ENCODE results near the gene ZNF611. TPM values are rescaled to one million over a fixed set of nuclear protein-coding genes. Genes with fewer than 3 reads are reported as not detected.
"Not testable (repeated sequence)": the region's sequence is repeated elsewhere in the genome, so short reads cannot be mapped to it uniquely, and the experiment has no call there.

ZNF611 gene
- total RNA-seq, 1 donor from 2014 or later: 19.9 TPM

DNA sequence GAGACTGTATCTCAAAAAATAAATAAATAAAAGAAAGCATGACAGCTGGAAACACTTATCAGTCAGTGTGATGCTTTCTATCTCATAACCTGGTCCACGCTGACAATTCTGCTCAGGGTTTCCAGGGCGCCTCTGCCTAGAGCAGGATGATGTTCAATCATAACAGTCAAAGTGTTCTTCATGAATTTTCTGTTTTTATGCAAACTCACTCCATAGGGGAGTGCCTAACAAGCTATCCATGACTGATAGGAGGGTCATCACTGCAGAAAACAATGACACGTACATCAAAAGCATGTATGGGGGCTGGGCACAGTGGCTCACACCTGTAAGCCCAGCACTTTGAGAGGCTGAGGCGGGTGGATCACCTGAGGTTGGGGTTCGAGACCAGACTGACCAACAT lies 55.2 kb downstream of the ZNF611 start:
- Histone ChIP-seq H3K79me2 (ENCODE audit: low read depth) (peaks cover 51% of the 10 kb centered on the region), H4K20me1 (ENCODE audit: low read depth) (peaks cover 3% of the 10 kb centered on the region)

DNA sequence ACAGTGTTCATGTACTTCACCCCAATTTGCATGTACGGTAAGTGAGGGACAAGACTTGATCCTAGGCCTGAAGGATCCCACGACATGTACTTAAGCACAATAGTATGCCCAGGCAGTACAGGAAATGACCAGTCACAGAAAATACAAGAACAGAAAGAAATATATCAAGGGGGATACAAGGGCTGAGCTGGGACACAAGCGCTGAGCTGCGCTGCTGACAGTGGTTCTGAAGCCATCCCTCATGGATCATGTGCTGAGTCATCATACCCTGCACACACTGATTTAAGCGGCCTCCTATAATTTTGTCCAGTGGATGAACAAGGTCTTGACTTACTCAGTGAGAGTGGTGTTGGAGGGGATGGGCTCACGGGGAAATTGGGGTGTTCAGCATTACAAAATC lies 59.6 kb downstream of the ZNF611 start:
- Mint-ChIP-seq H3K36me3 (peaks cover 50% of the 10 kb centered on the region), H3K9me3 (peaks cover 66% of the 10 kb centered on the region)
- H3K27me3 Mint-ChIP-seq (ENCODE audit: insufficient read depth, low read depth); H3K4me1 ChIP-seq; H3K4me3 ChIP-seq; H3K4me3 Mint-ChIP-seq; H3K9me3 ChIP-seq (ENCODE audit: low read depth); H4K20me1 ChIP-seq (ENCODE audit: low read depth); H3K4me2 ChIP-seq; H3K27ac ChIP-seq; DNase-seq (ENCODE audit: low spot score); H3K36me3 ChIP-seq; H3K9ac ChIP-seq; H2AFZ ChIP-seq (replicated peaks); H3F3A ChIP-seq (ENCODE audit: low read depth); H3K4me1 Mint-ChIP-seq; H3K27me3 ChIP-seq; H3K27ac Mint-ChIP-seq: not testable (repeated sequence)
- peaks cover 58% of the 10 kb centered on the region for H3K79me2 ChIP-seq (ENCODE audit: low read depth)

More for the DNA sequence above, 55.2 kb downstream of the ZNF611 start:
- DNase-seq (ENCODE audit: low spot score): no peak
- Histone ChIP-seq H3K9ac (no peak overlapping the region), H3K4me1 (no peaks in the 10 kb centered on the region), H3F3A (ENCODE audit: low read depth) (peaks cover 3% of the 10 kb centered on the region), H3K27ac (no peak overlapping the region), H3K4me2 (no peak overlapping the region), H2AFZ (replicated peaks) (no peak overlapping the region), H3K27me3 (no peaks in the 10 kb centered on the region), H3K9me3 (ENCODE audit: low read depth) (no peaks in the 10 kb centered on the region), H3K4me3 (no peak overlapping the region), H3K36me3 (no peaks in the 10 kb centered on the region)
- H3K4me3 Mint-ChIP-seq: no peak overlapping the region
- peaks cover 50% of the 10 kb centered on the region for H3K36me3 Mint-ChIP-seq
- TF ChIP-seq, protein P1, sequence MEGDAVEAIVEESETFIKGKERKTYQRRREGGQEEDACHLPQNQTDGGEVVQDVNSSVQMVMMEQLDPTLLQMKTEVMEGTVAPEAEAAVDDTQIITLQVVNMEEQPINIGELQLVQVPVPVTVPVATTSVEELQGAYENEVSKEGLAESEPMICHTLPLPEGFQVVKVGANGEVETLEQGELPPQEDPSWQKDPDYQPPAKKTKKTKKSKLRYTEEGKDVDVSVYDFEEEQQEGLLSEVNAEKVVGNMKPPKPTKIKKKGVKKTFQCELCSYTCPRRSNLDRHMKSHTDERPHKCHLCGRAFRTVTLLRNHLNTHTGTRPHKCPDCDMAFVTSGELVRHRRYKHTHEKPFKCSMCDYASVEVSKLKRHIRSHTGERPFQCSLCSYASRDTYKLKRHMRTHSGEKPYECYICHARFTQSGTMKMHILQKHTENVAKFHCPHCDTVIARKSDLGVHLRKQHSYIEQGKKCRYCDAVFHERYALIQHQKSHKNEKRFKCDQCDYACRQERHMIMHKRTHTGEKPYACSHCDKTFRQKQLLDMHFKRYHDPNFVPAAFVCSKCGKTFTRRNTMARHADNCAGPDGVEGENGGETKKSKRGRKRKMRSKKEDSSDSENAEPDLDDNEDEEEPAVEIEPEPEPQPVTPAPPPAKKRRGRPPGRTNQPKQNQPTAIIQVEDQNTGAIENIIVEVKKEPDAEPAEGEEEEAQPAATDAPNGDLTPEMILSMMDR (IDR thresholded peaks at IDR 0.05): no peak
- TF ChIP-seq EZH2phosphoT487 (IDR thresholded peaks at IDR 0.05) (no peak), EZH2 (IDR thresholded peaks at IDR 0.05) (no peak)
- H3K27ac Mint-ChIP-seq: no peak overlapping the region
- H3K27me3 Mint-ChIP-seq (ENCODE audit: insufficient read depth, low read depth): peaks cover 2% of the 10 kb centered on the region
- H3K4me1 Mint-ChIP-seq: no peaks in the 10 kb centered on the region
- peaks cover 62% of the 10 kb centered on the region for H3K9me3 Mint-ChIP-seq

DNA sequence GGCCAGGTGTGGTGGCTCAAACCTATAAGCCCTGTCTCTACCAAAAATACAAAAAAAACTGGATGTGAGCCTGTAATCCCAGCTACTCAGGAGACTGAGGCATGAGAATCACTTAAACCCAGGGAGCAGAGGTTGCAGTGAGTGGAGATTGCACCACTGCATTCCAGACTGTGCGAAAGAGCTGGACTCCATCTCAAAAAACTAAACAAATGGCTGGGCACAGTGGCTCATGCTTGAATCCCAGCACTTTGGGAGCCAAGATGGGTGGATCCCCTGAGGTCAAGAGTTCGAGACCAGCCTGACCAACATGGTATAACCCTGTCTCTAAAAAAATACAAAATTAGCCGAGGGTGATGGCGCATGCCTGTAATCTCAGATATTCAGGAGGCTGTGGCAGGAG lies 61.8 kb downstream of the ZNF611 start:
- Histone ChIP-seq H2AFZ (replicated peaks) (no peak overlapping the region), H3K4me3 (no peak overlapping the region), H3K9ac (no peak overlapping the region), H3K4me2 (no peak overlapping the region), H3F3A (ENCODE audit: low read depth) (peaks cover 3% of the 10 kb centered on the region), H3K79me2 (ENCODE audit: low read depth) (peaks cover 36% of the 10 kb centered on the region), H3K36me3 (no peaks in the 10 kb centered on the region), H4K20me1 (ENCODE audit: low read depth) (no peaks in the 10 kb centered on the region), H3K27me3 (no peaks in the 10 kb centered on the region), H3K9me3 (ENCODE audit: low read depth) (no peaks in the 10 kb centered on the region), H3K27ac (no peak overlapping the region), H3K4me1 (no peaks in the 10 kb centered on the region)
- no peaks in the 10 kb centered on the region for H3K27me3 Mint-ChIP-seq (ENCODE audit: insufficient read depth, low read depth)
- TF ChIP-seq, protein P1 (IDR thresholded peaks at IDR 0.05): no peak
- TF ChIP-seq EZH2 (IDR thresholded peaks at IDR 0.05): no peak
- TF ChIP-seq EZH2phosphoT487 (IDR thresholded peaks at IDR 0.05): no peak
- H3K4me3 Mint-ChIP-seq: no peak overlapping the region
- H3K9me3 Mint-ChIP-seq: peaks cover 56% of the 10 kb centered on the region
- H3K27ac Mint-ChIP-seq: no peak overlapping the region
- no peak for DNase-seq (ENCODE audit: low spot score)
- H3K4me1 Mint-ChIP-seq: no peaks in the 10 kb centered on the region
- H3K36me3 Mint-ChIP-seq: peaks cover 50% of the 10 kb centered on the region

DNA sequence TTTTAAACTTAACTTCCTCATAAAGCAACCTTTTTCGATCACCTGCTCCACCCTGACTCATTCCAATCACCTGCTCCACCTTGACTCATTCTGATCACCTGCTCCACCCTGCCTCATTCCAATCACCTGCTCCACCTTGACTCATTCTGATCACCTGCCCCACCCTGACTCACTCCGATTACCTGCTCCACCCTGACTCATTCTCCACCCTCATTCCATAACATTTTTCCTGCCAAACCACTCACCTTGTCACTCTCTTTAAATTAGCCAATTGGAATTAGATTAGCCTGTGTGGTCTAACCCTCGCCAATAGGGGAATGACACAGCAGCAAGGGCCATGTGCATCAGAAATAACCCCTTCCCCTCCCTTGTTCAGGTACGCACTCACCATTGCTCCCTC lies 64.8 kb downstream of the ZNF611 start:
- peaks cover 3% of the 10 kb centered on the region for H3K4me1 Mint-ChIP-seq
- H3K36me3 Mint-ChIP-seq: peaks cover 45% of the 10 kb centered on the region
- H3F3A ChIP-seq (ENCODE audit: low read depth): no peaks in the 10 kb centered on the region
- no peak overlapping the region for H3K4me3 ChIP-seq
- no peak overlapping the region for H3K4me3 Mint-ChIP-seq
- TF ChIP-seq, protein P1 (IDR thresholded peaks at IDR 0.05): no peak
- no peak for TF ChIP-seq EZH2phosphoT487 (IDR thresholded peaks at IDR 0.05)
- no peak for TF ChIP-seq EZH2 (IDR thresholded peaks at IDR 0.05)
- no peak overlapping the region for H2AFZ ChIP-seq (replicated peaks)
- H3K4me1 ChIP-seq: peaks cover 2% of the 10 kb centered on the region
- no peak overlapping the region for H3K4me2 ChIP-seq
- no peaks in the 10 kb centered on the region for H3K27me3 Mint-ChIP-seq (ENCODE audit: insufficient read depth, low read depth)
- no peaks in the 10 kb centered on the region for H4K20me1 ChIP-seq (ENCODE audit: low read depth)
- no peaks in the 10 kb centered on the region for H3K9me3 ChIP-seq (ENCODE audit: low read depth)
- peaks cover 45% of the 10 kb centered on the region for H3K9me3 Mint-ChIP-seq
- no peaks in the 10 kb centered on the region for H3K27me3 ChIP-seq
- no peak for DNase-seq (ENCODE audit: low spot score)
- peaks cover 20% of the 10 kb centered on the region for H3K79me2 ChIP-seq (ENCODE audit: low read depth)
- no peaks in the 10 kb centered on the region for H3K36me3 ChIP-seq
- H3K27ac Mint-ChIP-seq: no peak overlapping the region
- H3K9ac ChIP-seq: no peak overlapping the region
- no peak overlapping the region for H3K27ac ChIP-seq
